ENCODE measurements around the gene SH3PXD2B.
"Not testable (repeated sequence)": the region's sequence is repeated elsewhere in the genome, so short reads cannot be mapped to it uniquely, and the experiment has no call there.

SH3PXD2B gene

DNA sequence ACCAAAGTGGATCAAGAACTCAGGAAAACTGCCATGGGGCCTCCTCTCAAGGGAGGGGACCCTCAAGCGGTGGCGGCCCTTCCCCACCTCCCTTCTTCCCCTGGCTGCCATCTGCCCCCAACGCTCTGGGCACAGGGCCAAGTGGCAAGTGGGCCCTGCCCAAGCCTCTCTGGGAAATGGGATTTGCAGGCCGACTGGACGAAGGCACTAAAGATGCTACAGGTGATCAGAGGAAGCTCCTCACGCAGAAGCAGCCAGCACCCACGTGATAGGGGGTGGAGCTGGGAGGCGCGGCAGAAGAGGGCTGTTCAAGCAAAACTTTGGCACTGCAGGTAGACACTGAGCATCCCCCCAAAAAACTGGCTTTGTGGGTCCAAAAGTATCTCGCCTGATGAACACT lies 118.1 kb downstream of the SH3PXD2B start:
- no peak overlapping the region for H2AK5ac ChIP-seq (ENCODE audit: low read length)
- H3K4me3 ChIP-seq (ENCODE audit: low read length), result no peak overlapping the region
- H3K79me1 ChIP-seq (ENCODE audit: low read length), result no peaks in the 10 kb centered on the region
- WGBS (ENCODE audit: extremely low coverage, insufficient coverage, low lambda C conversion rate), result no CpG with 5 or more reads among the region's 10 CpGs
- no peak overlapping the region for H4K5ac ChIP-seq (ENCODE audit: low read length)
- H3K79me2 ChIP-seq (ENCODE audit: control insufficient read depth, insufficient read depth, low read length), result no peaks in the 10 kb centered on the region
- no peak overlapping the region for H3K4ac ChIP-seq (ENCODE audit: low read depth, low read length)
- no peak overlapping the region for H3K23ac ChIP-seq (ENCODE audit: low read length)
- no peaks in the 10 kb centered on the region for H3K27me3 ChIP-seq (ENCODE audit: insufficient read depth, low read length, poor library complexity)
- H3K36me3 ChIP-seq (ENCODE audit: control insufficient read depth, insufficient read depth, low read length), result peaks cover 3% of the 10 kb centered on the region
- H3K9ac ChIP-seq (ENCODE audit: low read length), result no peak overlapping the region
- H2BK15ac ChIP-seq (replicated peaks; ENCODE audit: low read depth), result no peak overlapping the region
- H3K4me2 ChIP-seq (ENCODE audit: low read length), result no peak overlapping the region
- no peak overlapping the region for H3K18ac ChIP-seq (ENCODE audit: low read length)
- H2BK120ac ChIP-seq (ENCODE audit: low read depth, low read length), result no peak overlapping the region
- no peak overlapping the region for H4K8ac ChIP-seq (ENCODE audit: low read depth, low read length)
- no peak overlapping the region for H3K56ac ChIP-seq (ENCODE audit: low read length)
- DNase-seq, result no peak
- H2BK5ac ChIP-seq (ENCODE audit: low read length), result no peak overlapping the region
- H3K4me1 ChIP-seq (ENCODE audit: control insufficient read depth, low read depth, low read length), result no peaks in the 10 kb centered on the region
- no peak overlapping the region for H3K27ac ChIP-seq (ENCODE audit: low read depth, low read length)

DNA sequence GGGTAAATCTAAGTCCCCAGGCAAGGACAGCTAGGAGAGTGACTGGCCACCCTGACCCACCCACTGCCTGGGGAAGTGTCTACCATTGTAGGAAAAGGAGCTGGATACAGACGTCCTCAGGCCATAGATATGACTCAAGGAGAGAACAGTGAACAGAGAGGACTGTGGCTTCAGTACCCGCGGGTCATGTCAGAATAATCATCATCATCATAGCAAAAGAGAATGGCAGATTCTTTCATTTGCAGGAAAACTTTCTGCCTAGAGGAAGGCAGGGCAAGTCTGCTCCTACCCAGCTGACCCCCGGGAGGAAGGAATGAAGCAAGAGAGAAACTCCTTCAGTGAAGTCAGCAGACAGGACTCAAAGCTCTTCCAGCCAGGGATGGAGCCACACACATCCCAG lies 118.6 kb downstream of the SH3PXD2B start:
- Histone ChIP-seq H3K4ac (ENCODE audit: low read depth, low read length) (no peak overlapping the region), H2BK15ac (replicated peaks; ENCODE audit: low read depth) (no peak overlapping the region), H3K27ac (ENCODE audit: low read depth, low read length) (no peak overlapping the region), H3K79me2 (ENCODE audit: control insufficient read depth, insufficient read depth, low read length) (no peaks in the 10 kb centered on the region), H3K27me3 (ENCODE audit: insufficient read depth, low read length, poor library complexity) (no peaks in the 10 kb centered on the region), H3K4me1 (ENCODE audit: control insufficient read depth, low read depth, low read length) (no peaks in the 10 kb centered on the region), H3K18ac (ENCODE audit: low read length) (no peak overlapping the region), H3K56ac (ENCODE audit: low read length) (no peak overlapping the region), H3K9ac (ENCODE audit: low read length) (no peak overlapping the region), H3K23ac (ENCODE audit: low read length) (no peak overlapping the region), H3K36me3 (ENCODE audit: control insufficient read depth, insufficient read depth, low read length) (peaks cover 3% of the 10 kb centered on the region), H2AK5ac (ENCODE audit: low read length) (no peak overlapping the region), H2BK5ac (ENCODE audit: low read length) (no peak overlapping the region), H3K4me2 (ENCODE audit: low read length) (no peak overlapping the region), H3K79me1 (ENCODE audit: low read length) (no peaks in the 10 kb centered on the region), H4K8ac (ENCODE audit: low read depth, low read length) (no peak overlapping the region), H3K4me3 (ENCODE audit: low read length) (no peak overlapping the region), H4K5ac (ENCODE audit: low read length) (no peak overlapping the region), H2BK120ac (ENCODE audit: low read depth, low read length) (no peak overlapping the region)
- no CpG with 5 or more reads among the region's 4 CpGs for WGBS (ENCODE audit: extremely low coverage, insufficient coverage, low lambda C conversion rate)
- DNase-seq, result no peak

DNA sequence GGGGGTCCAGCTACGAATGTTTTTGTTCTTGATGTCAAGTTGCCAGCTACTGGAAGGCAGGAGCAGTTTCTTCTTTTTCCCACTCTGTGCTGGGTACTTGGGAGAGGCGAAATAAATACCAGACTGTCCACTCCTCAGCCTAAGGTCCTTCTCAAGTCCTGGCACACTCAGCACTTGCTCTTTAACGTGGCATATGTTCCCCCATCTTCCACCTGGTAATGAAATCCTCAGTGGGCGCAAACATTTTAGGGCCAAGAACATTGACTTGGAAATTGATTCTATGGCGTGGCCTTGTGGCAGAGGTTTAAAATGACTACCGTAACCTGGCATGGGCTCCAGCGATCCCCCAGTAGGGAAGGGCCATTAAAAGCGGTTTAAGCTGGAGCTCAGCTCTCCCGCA lies 119.7 kb downstream of the SH3PXD2B start:
- no peak overlapping the region for H3K4me3 ChIP-seq (ENCODE audit: low read length)
- H3K36me3 ChIP-seq (ENCODE audit: control insufficient read depth, insufficient read depth, low read length), result no peaks in the 10 kb centered on the region

DNA sequence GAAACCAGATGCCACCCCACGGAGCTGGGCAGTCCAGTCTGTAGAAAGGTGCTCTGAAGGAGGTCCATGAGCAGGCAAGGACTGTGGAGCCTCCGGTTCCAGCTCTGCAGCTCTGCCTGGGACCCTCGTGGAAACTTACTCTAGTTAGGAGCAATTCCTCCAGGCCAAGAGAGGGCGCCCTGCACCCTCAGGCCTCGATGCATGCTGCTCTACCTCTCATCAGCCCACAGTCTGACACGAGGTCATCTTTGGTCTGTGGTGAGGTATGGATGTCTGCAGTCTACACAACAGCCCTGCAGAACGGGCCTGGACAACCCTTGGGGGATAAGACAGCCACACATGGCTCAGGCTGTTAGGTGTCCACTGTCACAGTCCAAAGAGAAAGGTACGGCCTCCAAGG lies 120.1 kb downstream of the SH3PXD2B start:
- no peak overlapping the region for H2AK5ac ChIP-seq (ENCODE audit: low read length)
- H3K27me3 ChIP-seq (ENCODE audit: insufficient read depth, low read length, poor library complexity), result no peaks in the 10 kb centered on the region
- H3K9ac ChIP-seq (ENCODE audit: low read length), result no peak overlapping the region
- no peak overlapping the region for H4K5ac ChIP-seq (ENCODE audit: low read length)
- no peak overlapping the region for H2BK120ac ChIP-seq (ENCODE audit: low read depth, low read length)
- no CpG with 5 or more reads among the region's 8 CpGs for WGBS (ENCODE audit: extremely low coverage, insufficient coverage, low lambda C conversion rate)
- H3K36me3 ChIP-seq (ENCODE audit: control insufficient read depth, insufficient read depth, low read length), result no peaks in the 10 kb centered on the region
- no peak overlapping the region for H2BK5ac ChIP-seq (ENCODE audit: low read length)
- H3K23ac ChIP-seq (ENCODE audit: low read length), result no peak overlapping the region
- no peaks in the 10 kb centered on the region for H3K4me1 ChIP-seq (ENCODE audit: control insufficient read depth, low read depth, low read length)
- no peak overlapping the region for H3K4me2 ChIP-seq (ENCODE audit: low read length)
- no peaks in the 10 kb centered on the region for H3K79me2 ChIP-seq (ENCODE audit: control insufficient read depth, insufficient read depth, low read length)
- H3K4me3 ChIP-seq (ENCODE audit: low read length), result no peak overlapping the region
- no peak overlapping the region for H2BK15ac ChIP-seq (replicated peaks; ENCODE audit: low read depth)
- no peaks in the 10 kb centered on the region for H3K79me1 ChIP-seq (ENCODE audit: low read length)
- no peak overlapping the region for H3K56ac ChIP-seq (ENCODE audit: low read length)
- H4K8ac ChIP-seq (ENCODE audit: low read depth, low read length), result no peak overlapping the region
- H3K18ac ChIP-seq (ENCODE audit: low read length), result no peak overlapping the region
- peak; percentile 58 for DNase-seq
- no peak overlapping the region for H3K4ac ChIP-seq (ENCODE audit: low read depth, low read length)
- H3K27ac ChIP-seq (ENCODE audit: low read depth, low read length), result no peak overlapping the region

More for the DNA sequence above, 119.7 kb downstream of the SH3PXD2B start:
- Histone ChIP-seq H4K5ac (ENCODE audit: low read length) (no peak overlapping the region), H3K23ac (ENCODE audit: low read length) (no peak overlapping the region), H3K79me2 (ENCODE audit: control insufficient read depth, insufficient read depth, low read length) (no peaks in the 10 kb centered on the region), H2AK5ac (ENCODE audit: low read length) (no peak overlapping the region), H3K18ac (ENCODE audit: low read length) (no peak overlapping the region), H4K8ac (ENCODE audit: low read depth, low read length) (no peak overlapping the region), H2BK120ac (ENCODE audit: low read depth, low read length) (no peak overlapping the region), H3K27me3 (ENCODE audit: insufficient read depth, low read length, poor library complexity) (no peaks in the 10 kb centered on the region), H3K56ac (ENCODE audit: low read length) (no peak overlapping the region), H3K27ac (ENCODE audit: low read depth, low read length) (no peak overlapping the region), H3K79me1 (ENCODE audit: low read length) (no peaks in the 10 kb centered on the region), H2BK15ac (replicated peaks; ENCODE audit: low read depth) (no peak overlapping the region), H3K4ac (ENCODE audit: low read depth, low read length) (no peak overlapping the region), H3K4me2 (ENCODE audit: low read length) (no peak overlapping the region), H3K9ac (ENCODE audit: low read length) (no peak overlapping the region), H3K4me1 (ENCODE audit: control insufficient read depth, low read depth, low read length) (no peaks in the 10 kb centered on the region), H2BK5ac (ENCODE audit: low read length) (no peak overlapping the region)
- WGBS (ENCODE audit: extremely low coverage, insufficient coverage, low lambda C conversion rate), result no CpG with 5 or more reads among the region's 9 CpGs
- DNase-seq, result no peak

DNA sequence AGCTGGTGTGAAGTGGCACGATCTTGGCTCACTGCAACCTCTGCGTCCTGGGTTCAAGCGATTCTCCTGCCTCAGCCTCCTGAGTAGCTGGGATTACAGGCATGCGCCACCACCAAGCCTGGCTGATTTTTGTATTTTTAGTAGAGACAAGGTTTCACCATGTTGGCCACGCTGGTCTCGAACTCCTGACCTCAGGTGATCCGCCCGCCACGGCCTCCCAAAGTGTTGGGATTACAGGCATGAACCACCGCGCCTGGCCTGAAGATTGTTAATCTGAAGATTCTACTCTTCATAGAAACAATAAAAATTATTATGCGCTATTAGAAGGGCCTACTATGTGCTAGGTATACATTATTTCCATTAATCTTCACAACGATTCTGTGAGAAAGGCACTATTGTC lies 127.4 kb downstream of the SH3PXD2B start:
- H3K4me1 ChIP-seq (ENCODE audit: control insufficient read depth, low read depth, low read length); H3K79me2 ChIP-seq (ENCODE audit: control insufficient read depth, insufficient read depth, low read length); H3K4me3 ChIP-seq (ENCODE audit: low read length); H3K4ac ChIP-seq (ENCODE audit: low read depth, low read length); H4K5ac ChIP-seq (ENCODE audit: low read length); DNase-seq; H4K8ac ChIP-seq (ENCODE audit: low read depth, low read length); H2BK120ac ChIP-seq (ENCODE audit: low read depth, low read length); H3K36me3 ChIP-seq (ENCODE audit: control insufficient read depth, insufficient read depth, low read length); H3K56ac ChIP-seq (ENCODE audit: low read length); H2BK15ac ChIP-seq (replicated peaks; ENCODE audit: low read depth); H2BK5ac ChIP-seq (ENCODE audit: low read length); H3K27ac ChIP-seq (ENCODE audit: low read depth, low read length); H3K4me2 ChIP-seq (ENCODE audit: low read length); H3K23ac ChIP-seq (ENCODE audit: low read length); H2AK5ac ChIP-seq (ENCODE audit: low read length); H3K79me1 ChIP-seq (ENCODE audit: low read length); H3K18ac ChIP-seq (ENCODE audit: low read length); H3K9ac ChIP-seq (ENCODE audit: low read length); H3K27me3 ChIP-seq (ENCODE audit: insufficient read depth, low read length, poor library complexity): not testable (repeated sequence)
- no CpG with 5 or more reads among the region's 13 CpGs for WGBS (ENCODE audit: extremely low coverage, insufficient coverage, low lambda C conversion rate)

DNA sequence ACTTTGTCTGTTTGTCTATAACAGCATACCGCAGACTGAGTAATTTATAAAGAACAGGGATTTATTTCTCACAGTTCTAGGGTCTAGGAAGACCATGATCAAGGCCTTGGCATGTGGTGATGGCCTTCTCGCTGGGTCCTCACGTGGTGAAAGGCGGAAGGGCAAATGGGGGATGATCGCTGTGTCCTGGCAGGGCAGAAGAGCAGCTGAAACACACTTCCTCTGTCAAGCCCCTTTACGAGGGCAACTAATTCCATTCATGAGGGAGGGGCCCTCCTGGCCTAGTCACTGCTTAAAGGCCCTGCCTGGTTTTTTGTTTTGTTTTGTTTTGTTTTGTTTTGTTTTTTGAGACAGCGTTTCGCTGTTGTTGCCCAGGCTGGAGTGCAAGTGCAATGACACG lies 128.9 kb downstream of the SH3PXD2B start:
- Histone ChIP-seq H3K79me2 (ENCODE audit: control insufficient read depth, insufficient read depth, low read length) (no peaks in the 10 kb centered on the region), H3K56ac (ENCODE audit: low read length) (no peak overlapping the region), H3K27me3 (ENCODE audit: insufficient read depth, low read length, poor library complexity) (no peaks in the 10 kb centered on the region), H3K36me3 (ENCODE audit: control insufficient read depth, insufficient read depth, low read length) (no peaks in the 10 kb centered on the region), H3K4me2 (ENCODE audit: low read length) (no peak overlapping the region), H2BK5ac (ENCODE audit: low read length) (no peak overlapping the region), H3K18ac (ENCODE audit: low read length) (no peak overlapping the region), H3K4me1 (ENCODE audit: control insufficient read depth, low read depth, low read length) (no peaks in the 10 kb centered on the region), H3K23ac (ENCODE audit: low read length) (no peak overlapping the region), H3K4ac (ENCODE audit: low read depth, low read length) (no peak overlapping the region), H2BK15ac (replicated peaks; ENCODE audit: low read depth) (no peak overlapping the region), H2AK5ac (ENCODE audit: low read length) (no peak overlapping the region), H3K4me3 (ENCODE audit: low read length) (no peak overlapping the region), H3K79me1 (ENCODE audit: low read length) (no peaks in the 10 kb centered on the region), H4K8ac (ENCODE audit: low read depth, low read length) (no peak overlapping the region), H3K27ac (ENCODE audit: low read depth, low read length) (no peak overlapping the region), H3K9ac (ENCODE audit: low read length) (no peak overlapping the region), H2BK120ac (ENCODE audit: low read depth, low read length) (no peak overlapping the region), H4K5ac (ENCODE audit: low read length) (no peak overlapping the region)
- DNase-seq, result peak; percentile 13
- whole genome bisulfite sequencing (ENCODE audit: extremely low coverage, insufficient coverage, low lambda C conversion rate), result no CpG with 5 or more reads among the region's 9 CpGs
